BE2C (cell line): ENCODE measurements around the gene SLC15A1.
"Not testable (repeated sequence)": the region's sequence is repeated elsewhere in the genome, so short reads cannot be mapped to it uniquely, and the experiment has no call there.

ENCODE experiments used
- DNase-seq: peaks from one replicate; pipeline ENCODE4 v3.0.0-alpha.2; 2020
- H3K27me3 ChIP-seq: fragments of 250-450 bp; sonication (Bioruptor Pico); 2 replicates; pipeline ENCODE4 v1.5.1; 2020; ENCODE audit warnings: mild to moderate bottlenecking
- H3K36me3 ChIP-seq: fragments of 250-450 bp; sonication (Bioruptor Pico); 2 replicates; pipeline ENCODE4 v1.5.1; 2020; ENCODE audit warnings: mild to moderate bottlenecking
- H3K4me1 ChIP-seq: fragments of 250-450 bp; sonication (Bioruptor Pico); 2 replicates; pipeline ENCODE4 v1.5.1; 2020
- H3K4me3 ChIP-seq: 2 replicates; pipeline ENCODE4 v1.5.1; 2011; ENCODE audit warnings: low read depth, low read length
- H3K9me3 ChIP-seq: fragments of 250-450 bp; sonication (Bioruptor Pico); 2 replicates; pipeline ENCODE4 v1.5.1; 2020
- CTCF ChIP-seq: IDR thresholded peaks from 2 replicates; pipeline ENCODE4 v1.5.1; 2012; ENCODE audit warnings: mild to moderate bottlenecking, low read depth, low read length

The SLC15A1 gene

DNA sequence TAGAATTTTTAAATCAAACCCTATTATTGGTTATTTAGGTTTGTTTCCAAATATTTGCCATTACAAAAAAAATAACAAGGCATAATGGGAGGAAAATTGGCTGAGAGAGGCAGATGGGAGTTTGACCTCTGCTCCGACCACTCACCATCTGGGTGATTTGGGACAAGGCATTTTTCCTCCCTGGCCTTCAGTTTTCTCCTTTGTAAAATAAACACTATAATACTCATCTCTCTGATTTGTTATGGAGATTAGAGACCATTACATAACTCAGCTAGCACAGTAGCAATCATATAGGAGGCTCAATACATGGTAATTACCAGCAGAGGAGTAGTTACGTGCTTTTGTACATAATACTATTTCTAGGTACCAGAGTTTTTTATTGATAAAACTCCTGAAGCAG is 105.4 kb downstream of the SLC15A1 start:
- Histone ChIP-seq H3K27me3 (no peaks in the 10 kb centered on the region), H3K4me3 (no peak overlapping the region), H3K4me1 (no peaks in the 10 kb centered on the region), H3K9me3 (no peaks in the 10 kb centered on the region), H3K36me3 (no peaks in the 10 kb centered on the region)
- no peak for TF ChIP-seq CTCF
- no peak for DNase-seq

DNA sequence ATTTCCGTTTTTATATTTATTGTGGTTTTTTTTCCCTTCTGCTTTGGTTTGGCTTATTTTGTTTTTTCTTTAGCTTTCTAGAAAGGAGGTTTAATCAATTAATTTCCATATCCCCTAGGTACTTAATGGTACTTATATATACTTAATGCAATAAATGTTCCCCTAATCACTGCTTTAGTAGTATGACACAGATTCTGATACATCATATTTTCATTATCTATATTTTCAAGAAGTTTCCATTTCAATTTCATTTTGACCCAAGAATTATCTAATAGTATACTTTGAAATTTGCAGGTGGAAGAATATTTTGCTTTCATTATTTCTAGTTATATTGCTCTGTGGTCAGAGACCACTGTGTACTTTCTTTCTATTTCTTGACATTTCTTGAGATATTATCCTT is 109.0 kb downstream of the SLC15A1 start:
- no peaks in the 10 kb centered on the region for H3K27me3 ChIP-seq
- TF ChIP-seq CTCF = no peak
- H3K36me3 ChIP-seq = no peaks in the 10 kb centered on the region; the same call in 1 of the 2 replicates
- H3K9me3 ChIP-seq = no peaks in the 10 kb centered on the region
- H3K4me1 ChIP-seq = no peaks in the 10 kb centered on the region
- H3K4me3 ChIP-seq = no peak overlapping the region
- DNase-seq = no peak

DNA sequence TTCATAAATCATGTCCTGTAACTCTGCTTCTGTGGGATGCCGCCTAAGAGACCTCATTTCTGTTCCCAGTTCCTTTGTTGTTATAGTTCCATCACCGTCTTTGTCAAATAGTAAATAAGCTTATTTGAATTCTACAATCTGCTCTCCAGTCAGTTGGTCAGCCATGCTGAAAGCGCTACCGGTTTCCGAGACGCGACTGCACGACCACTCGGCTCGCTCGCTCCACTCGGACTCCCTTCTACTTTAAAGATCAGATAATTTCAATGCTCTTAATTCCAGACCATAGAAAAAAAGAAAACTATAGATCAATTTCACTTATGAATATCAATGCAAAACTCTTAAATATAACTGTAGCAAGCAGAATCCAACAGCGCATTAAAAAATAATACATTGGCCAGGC is 111.4 kb downstream of the SLC15A1 start:
- Histone ChIP-seq H3K36me3 (no peaks in the 10 kb centered on the region; the same call in 1 of the 2 replicates), H3K4me3 (no peak overlapping the region), H3K27me3 (no peaks in the 10 kb centered on the region), H3K4me1 (no peaks in the 10 kb centered on the region), H3K9me3 (no peaks in the 10 kb centered on the region)
- TF ChIP-seq CTCF = no peak
- no peak for DNase-seq

DNA sequence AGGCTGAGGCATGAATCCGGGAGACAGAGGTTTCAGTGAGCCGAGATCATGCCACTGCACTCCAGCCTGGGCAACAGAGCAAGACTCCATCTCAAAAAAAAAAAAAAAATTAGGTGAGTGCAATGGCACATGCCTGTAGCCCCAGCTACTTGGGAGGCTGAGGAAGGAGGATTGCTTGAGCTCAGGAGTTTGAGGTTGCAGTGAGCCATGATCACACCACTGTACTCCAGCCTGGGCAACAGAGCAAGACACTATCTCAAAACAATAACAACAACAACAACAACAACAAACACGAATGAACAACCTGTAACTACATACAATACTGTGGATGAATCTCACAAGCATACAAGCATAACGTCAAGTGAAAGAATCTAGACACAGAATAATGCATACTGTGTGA is 112.7 kb downstream of the SLC15A1 start:
- H3K4me3 ChIP-seq, H3K9me3 ChIP-seq, H3K4me1 ChIP-seq, DNase-seq, H3K27me3 ChIP-seq, H3K36me3 ChIP-seq: not testable (repeated sequence)

GRCh38 chr13:98638352-98638751 is 114.1 kb downstream of the SLC15A1 start:
- H3K4me1 ChIP-seq, DNase-seq, H3K4me3 ChIP-seq, H3K27me3 ChIP-seq, H3K36me3 ChIP-seq, H3K9me3 ChIP-seq: not testable (repeated sequence)
